Measurements from ENCODE around the gene TRPM3. TPM values are rescaled to one million over a fixed set of nuclear protein-coding genes. Genes with fewer than 3 reads are reported as not detected.

The TRPM3 gene
- total and polyA plus RNA-seq, 10 donors, result 0.02 to 6.7 (median 1.6) TPM

DNA sequence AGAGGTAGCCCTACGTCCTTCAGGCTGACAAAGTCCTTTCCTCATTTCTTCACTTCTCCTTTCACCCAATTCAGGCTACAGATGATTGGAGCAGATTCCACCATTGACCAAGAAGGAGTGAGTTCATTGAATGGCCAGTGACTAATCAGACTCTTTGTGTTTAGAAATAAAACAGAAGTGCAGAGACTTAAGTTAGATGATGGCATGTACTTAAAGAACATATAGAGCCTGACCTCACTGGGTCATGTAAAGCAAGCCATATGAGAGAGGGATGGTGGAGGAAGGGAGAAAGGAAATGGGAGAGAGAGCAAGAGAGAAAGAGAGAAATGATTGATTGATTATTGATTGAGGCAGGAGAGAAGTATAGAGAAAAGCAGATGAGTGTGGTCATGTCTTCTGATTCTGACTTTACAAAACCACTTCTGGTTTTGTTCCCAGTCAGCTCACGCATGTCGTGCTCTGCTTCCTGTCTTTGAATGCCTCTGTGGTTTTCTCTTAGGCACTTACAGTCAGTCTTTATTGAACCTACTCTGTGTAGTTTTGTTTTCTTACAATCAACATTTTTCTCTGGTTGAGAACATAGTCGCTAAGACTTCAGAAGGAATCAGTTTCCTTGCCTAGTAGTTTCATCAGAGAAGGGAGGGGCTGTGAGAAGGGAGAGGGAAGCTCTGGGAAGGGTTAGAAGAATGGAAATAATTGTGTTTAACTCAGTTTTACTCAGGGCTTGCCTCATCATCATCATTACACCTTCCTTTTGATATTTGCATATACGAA is 557.8 kb downstream of the TRPM3 start:
- no peak for DNase-seq
- no peaks in the 10 kb centered on the region for H3K27me3 ChIP-seq (replicated peaks in 1 of 7)
- no peak overlapping the region for H3K4me3 ChIP-seq
- H3K27ac ChIP-seq, result peak overlapping the region; percentile 62 to 88 (median 81)
- 17 to 28% (median 21%) methylated on average over 5 of the region's 5 CpGs for WGBS, 5 donors
- H3K9me3 ChIP-seq, result no peaks in the 10 kb centered on the region
- no peaks in the 10 kb centered on the region for H3K36me3 ChIP-seq
- TF ChIP-seq POLR2AphosphoS5 (IDR thresholded peaks at IDR 0.05) (peak in 1 of 3 donors; percentile 55), POLR2A (IDR thresholded peaks at IDR 0.05) (no peak)
- TF ChIP-seq, protein P1, sequence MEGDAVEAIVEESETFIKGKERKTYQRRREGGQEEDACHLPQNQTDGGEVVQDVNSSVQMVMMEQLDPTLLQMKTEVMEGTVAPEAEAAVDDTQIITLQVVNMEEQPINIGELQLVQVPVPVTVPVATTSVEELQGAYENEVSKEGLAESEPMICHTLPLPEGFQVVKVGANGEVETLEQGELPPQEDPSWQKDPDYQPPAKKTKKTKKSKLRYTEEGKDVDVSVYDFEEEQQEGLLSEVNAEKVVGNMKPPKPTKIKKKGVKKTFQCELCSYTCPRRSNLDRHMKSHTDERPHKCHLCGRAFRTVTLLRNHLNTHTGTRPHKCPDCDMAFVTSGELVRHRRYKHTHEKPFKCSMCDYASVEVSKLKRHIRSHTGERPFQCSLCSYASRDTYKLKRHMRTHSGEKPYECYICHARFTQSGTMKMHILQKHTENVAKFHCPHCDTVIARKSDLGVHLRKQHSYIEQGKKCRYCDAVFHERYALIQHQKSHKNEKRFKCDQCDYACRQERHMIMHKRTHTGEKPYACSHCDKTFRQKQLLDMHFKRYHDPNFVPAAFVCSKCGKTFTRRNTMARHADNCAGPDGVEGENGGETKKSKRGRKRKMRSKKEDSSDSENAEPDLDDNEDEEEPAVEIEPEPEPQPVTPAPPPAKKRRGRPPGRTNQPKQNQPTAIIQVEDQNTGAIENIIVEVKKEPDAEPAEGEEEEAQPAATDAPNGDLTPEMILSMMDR (IDR thresholded peaks at IDR 0.05 in 8 of 11, conservative IDR thresholded peaks at IDR 0.05 in 3 of 11), result no peak
- H3K4me1 ChIP-seq, result peaks cover 17 to 31% (median 22%) of the 10 kb centered on the region in 6 donors
- intact Hi-C loops (cut with DNase I; ENCODE audit: low total_unique reads), result no loop called here

DNA sequence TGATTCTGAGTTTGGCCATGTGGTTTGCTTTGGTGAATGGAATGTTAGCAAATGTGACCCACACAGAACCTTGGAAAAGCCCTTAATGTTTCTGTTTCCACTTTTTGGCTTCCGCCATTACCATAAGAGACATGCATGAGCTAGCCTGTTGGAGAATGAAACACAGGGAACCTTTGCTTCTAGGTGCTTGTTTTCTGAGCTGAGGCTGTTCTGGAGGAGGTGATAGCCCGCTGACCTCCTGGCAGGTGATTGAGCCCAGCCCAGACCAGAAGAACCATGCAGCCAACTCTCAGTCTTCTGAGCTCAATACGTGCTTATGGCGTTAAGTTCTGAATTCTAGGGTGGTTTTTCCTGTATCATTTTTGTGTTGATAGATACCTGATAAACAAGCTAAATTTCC is 558.4 kb downstream of the TRPM3 start:
- intact Hi-C loops (cut with DNase I; ENCODE audit: low total_unique reads), result no loop called here

DNA sequence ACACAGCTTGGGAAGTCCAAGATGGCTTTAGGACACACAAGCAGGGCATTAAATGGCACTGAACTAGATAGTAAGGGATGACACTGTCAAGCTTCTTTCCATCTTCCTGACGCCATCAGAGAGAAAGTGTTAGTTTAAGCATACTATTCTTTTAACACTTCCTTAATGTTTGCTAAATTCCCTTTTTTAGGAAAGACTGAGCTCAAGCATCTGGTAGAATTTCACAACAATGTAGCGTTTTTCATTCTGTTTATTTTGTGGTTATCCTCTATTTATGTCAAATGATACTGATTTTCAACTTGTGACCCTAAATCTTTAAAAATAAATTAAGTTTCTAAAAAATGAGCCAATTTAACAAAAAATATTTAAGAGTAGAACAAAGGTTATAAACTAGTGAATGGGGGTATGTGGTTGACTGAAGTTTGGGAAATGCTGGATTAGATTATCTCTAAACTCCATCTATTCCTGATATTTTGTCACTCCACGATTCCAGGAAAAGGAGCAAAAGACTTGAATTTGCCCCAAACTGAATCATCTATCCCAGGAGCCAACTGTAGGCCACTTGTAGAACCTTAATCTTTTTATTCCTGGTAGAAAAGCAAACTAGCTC is 559.5 kb downstream of the TRPM3 start:
- H3K27ac ChIP-seq, result peak overlapping the region in 7 of 8 donors; percentile 33 to 88 (median 80)
- peaks cover 17 to 36% (median 24%) of the 10 kb centered on the region in 6 donors for H3K4me1 ChIP-seq
- no peak overlapping the region for H3K4me3 ChIP-seq
- H3K27me3 ChIP-seq (replicated peaks in 1 of 7), result no peaks in the 10 kb centered on the region
- no peak for DNase-seq
- WGBS, 5 donors, result 61 to 73% (median 64%) methylated on average over 3 of the region's 3 CpGs
- intact Hi-C loops (cut with DNase I; ENCODE audit: low total_unique reads), result no loop called here
- H3K9me3 ChIP-seq, result no peaks in the 10 kb centered on the region
- no peak for TF ChIP-seq POLR2AphosphoS5 (IDR thresholded peaks at IDR 0.05)
- TF ChIP-seq, protein P1 (IDR thresholded peaks at IDR 0.05 in 8 of 11, conservative IDR thresholded peaks at IDR 0.05 in 3 of 11), result no peak
- TF ChIP-seq POLR2A (IDR thresholded peaks at IDR 0.05), result no peak
- no peaks in the 10 kb centered on the region for H3K36me3 ChIP-seq

More for the DNA sequence above, 558.4 kb downstream of the TRPM3 start:
- Histone ChIP-seq H3K4me1 (peaks cover 17 to 33% (median 23%) of the 10 kb centered on the region in 6 donors), H3K36me3 (no peaks in the 10 kb centered on the region), H3K27me3 (replicated peaks in 1 of 7) (no peaks in the 10 kb centered on the region), H3K4me3 (no peak overlapping the region), H3K9me3 (no peaks in the 10 kb centered on the region), H3K27ac (peak overlapping the region; percentile 62 to 88 (median 81))
- no peak for DNase-seq
- TF ChIP-seq, protein P1 (IDR thresholded peaks at IDR 0.05 in 8 of 11, conservative IDR thresholded peaks at IDR 0.05 in 3 of 11), result no peak
- no peak for TF ChIP-seq POLR2A (IDR thresholded peaks at IDR 0.05)
- TF ChIP-seq POLR2AphosphoS5 (IDR thresholded peaks at IDR 0.05), result no peak
- WGBS, 5 donors, result 78 to 88% (median 86%) methylated on average over 4 of the region's 4 CpGs

DNA sequence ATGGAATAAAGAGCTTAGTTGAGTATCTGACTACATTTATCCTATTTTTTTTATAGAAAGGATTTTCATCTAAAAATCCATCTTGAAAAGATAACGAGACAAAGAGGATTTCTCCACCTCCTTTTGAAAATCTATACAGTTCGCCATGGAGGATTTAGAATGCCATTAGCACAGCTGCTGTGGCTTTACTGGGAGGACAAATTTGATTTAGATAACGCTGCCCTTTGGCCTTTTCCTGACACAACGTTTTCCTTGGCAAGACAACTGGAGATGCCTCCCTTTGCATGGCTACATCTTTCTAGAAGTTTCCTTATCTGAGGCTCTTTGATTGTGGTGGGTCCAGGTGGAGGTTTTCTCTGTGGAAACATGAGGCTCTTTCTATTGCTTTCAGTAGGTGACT is 560.3 kb downstream of the TRPM3 start:
- intact Hi-C loops (cut with DNase I; ENCODE audit: low total_unique reads), result no loop called here
- 78 to 92% (median 86%) methylated on average over 4 of the region's 4 CpGs for WGBS, 5 donors

More for the DNA sequence above, 560.3 kb downstream of the TRPM3 start:
- no peak for DNase-seq
- Histone ChIP-seq H3K27me3 (replicated peaks in 1 of 7) (no peaks in the 10 kb centered on the region), H3K4me1 (peaks cover 17 to 36% (median 24%) of the 10 kb centered on the region in 6 donors), H3K4me3 (no peak overlapping the region), H3K9me3 (no peaks in the 10 kb centered on the region), H3K36me3 (no peaks in the 10 kb centered on the region), H3K27ac (peak overlapping the region in 7 of 8 donors; percentile 6 to 64 (median 51))
- TF ChIP-seq, protein P1 (IDR thresholded peaks at IDR 0.05 in 8 of 11, conservative IDR thresholded peaks at IDR 0.05 in 3 of 11), result no peak
- TF ChIP-seq POLR2AphosphoS5 (IDR thresholded peaks at IDR 0.05) (no peak), POLR2A (IDR thresholded peaks at IDR 0.05) (no peak)

Measured in spleen (tissue), 11 donors.